ENCODE results near the gene TTC38. TPM values are rescaled to one million over a fixed set of nuclear protein-coding genes. Genes with fewer than 3 reads are reported as not detected.
A peak's percentile ranks its signal among the peaks of the same experiment; 100 is the strongest.

Gene TTC38
- total RNA-seq, 4 donors from 2014 or later = 30.4 to 58.3 (median 43.1) TPM

- Histone ChIP-seq H3K36me3 (peaks cover 0 to 9% of the 10 kb centered on the region in 2 donors), H3K4me1 (peaks cover 21 to 32% of the 10 kb centered on the region in 2 donors), H3K9me3 (no peaks in the 10 kb centered on the region), H3K27ac (peak overlapping the region; percentile 9 to 71 (median 66)), H3K27me3 (no peaks in the 10 kb centered on the region), H3K4me3 (no peak overlapping the region)
- in situ Hi-C loops (cut with MboI; ENCODE audit: low sequenced_read_pairs in 4 of 4) = no loop called here
- TF ChIP-seq, protein P1, sequence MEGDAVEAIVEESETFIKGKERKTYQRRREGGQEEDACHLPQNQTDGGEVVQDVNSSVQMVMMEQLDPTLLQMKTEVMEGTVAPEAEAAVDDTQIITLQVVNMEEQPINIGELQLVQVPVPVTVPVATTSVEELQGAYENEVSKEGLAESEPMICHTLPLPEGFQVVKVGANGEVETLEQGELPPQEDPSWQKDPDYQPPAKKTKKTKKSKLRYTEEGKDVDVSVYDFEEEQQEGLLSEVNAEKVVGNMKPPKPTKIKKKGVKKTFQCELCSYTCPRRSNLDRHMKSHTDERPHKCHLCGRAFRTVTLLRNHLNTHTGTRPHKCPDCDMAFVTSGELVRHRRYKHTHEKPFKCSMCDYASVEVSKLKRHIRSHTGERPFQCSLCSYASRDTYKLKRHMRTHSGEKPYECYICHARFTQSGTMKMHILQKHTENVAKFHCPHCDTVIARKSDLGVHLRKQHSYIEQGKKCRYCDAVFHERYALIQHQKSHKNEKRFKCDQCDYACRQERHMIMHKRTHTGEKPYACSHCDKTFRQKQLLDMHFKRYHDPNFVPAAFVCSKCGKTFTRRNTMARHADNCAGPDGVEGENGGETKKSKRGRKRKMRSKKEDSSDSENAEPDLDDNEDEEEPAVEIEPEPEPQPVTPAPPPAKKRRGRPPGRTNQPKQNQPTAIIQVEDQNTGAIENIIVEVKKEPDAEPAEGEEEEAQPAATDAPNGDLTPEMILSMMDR (IDR thresholded peaks at IDR 0.05 in 4 of 5, conservative IDR thresholded peaks at IDR 0.05 in 1 of 5) = no peak
- no peak for TF ChIP-seq POLR2A (IDR thresholded peaks at IDR 0.05)
- DNase-seq (peak; percentile 32 to 68), ATAC-seq (peak in 1 of 2 donors; percentile 44)
- intact Hi-C loops (cut with DNase I; ENCODE audit: low total_unique reads) = no loop called here
Measured at GRCh38 chr22:46245511-46245910, 22.3 kb upstream of the TTC38 start.

DNA sequence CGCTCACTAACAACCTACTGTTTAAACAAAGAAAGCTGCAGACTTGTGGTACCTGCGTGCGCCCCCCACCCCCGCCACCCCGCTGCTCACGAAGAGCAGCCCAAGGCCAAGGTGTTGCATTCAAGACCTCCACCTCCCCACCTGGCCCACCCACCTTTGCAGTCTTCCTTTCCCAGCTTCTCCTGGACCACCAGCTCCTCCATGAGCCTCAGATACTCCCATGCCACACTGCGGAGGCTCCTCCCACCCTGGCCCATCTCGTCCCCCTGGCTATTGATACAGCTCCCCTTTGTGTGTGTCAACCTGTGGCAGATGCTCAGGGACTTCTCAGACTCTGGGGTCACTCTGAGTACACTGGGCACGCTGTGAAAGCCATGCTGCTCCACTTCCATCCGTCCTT lies 21.6 kb upstream of the TTC38 start:
- H3K27ac ChIP-seq = peak overlapping the region in 2 of 4 donors; percentile 9 to 71
- no peak overlapping the region for H3K4me3 ChIP-seq
- in situ Hi-C loops (cut with MboI; ENCODE audit: low sequenced_read_pairs in 4 of 4) = no loop called here

GRCh38 chr22:46247443-46247975 lies 20.3 kb upstream of the TTC38 start:
- intact Hi-C loops (cut with DNase I; ENCODE audit: low total_unique reads) = no loop called here
- Histone ChIP-seq H3K27me3 (no peaks in the 10 kb centered on the region), H3K4me3 (no peak overlapping the region), H3K4me1 (peaks cover 19 to 30% of the 10 kb centered on the region in 2 donors), H3K27ac (no peak overlapping the region), H3K9me3 (no peaks in the 10 kb centered on the region), H3K36me3 (peaks cover 0 to 9% of the 10 kb centered on the region in 2 donors)
- in situ Hi-C loops (cut with MboI; ENCODE audit: low sequenced_read_pairs in 4 of 4) = no loop called here
- DNase-seq (no peak), ATAC-seq (no peak)
- TF ChIP-seq POLR2A (IDR thresholded peaks at IDR 0.05) = no peak
- TF ChIP-seq, protein P1 (IDR thresholded peaks at IDR 0.05 in 4 of 5, conservative IDR thresholded peaks at IDR 0.05 in 1 of 5) = no peak

More for the DNA sequence above, 21.6 kb upstream of the TTC38 start:
- intact Hi-C loops (cut with DNase I; ENCODE audit: low total_unique reads) = no loop called here
- DNase-seq (no peak), ATAC-seq (no peak)
- Histone ChIP-seq H3K27me3 (no peaks in the 10 kb centered on the region), H3K36me3 (peaks cover 0 to 9% of the 10 kb centered on the region in 2 donors), H3K9me3 (no peaks in the 10 kb centered on the region), H3K4me1 (peaks cover 17 to 31% of the 10 kb centered on the region in 2 donors)
- no peak for TF ChIP-seq POLR2A (IDR thresholded peaks at IDR 0.05)
- TF ChIP-seq, protein P1 (IDR thresholded peaks at IDR 0.05 in 4 of 5, conservative IDR thresholded peaks at IDR 0.05 in 1 of 5) = no peak

GRCh38 chr22:46250035-46250782 lies 17.6 kb upstream of the TTC38 start, which contains the start of gene CDPF1:
Gene CDPF1 (minus strand): TSS chr22:46250293. CDS start chr22:46248284, 2,009 bp downstream.
- Histone ChIP-seq H3K36me3 (no peaks in the 10 kb centered on the region), H3K27me3 (no peaks in the 10 kb centered on the region), H3K4me3 (peak within 1 kb of the TSS; percentile 85 to 96 (median 87)), H3K9me3 (no peaks in the 10 kb centered on the region), H3K4me1 (peaks cover 17 to 28% of the 10 kb centered on the region in 2 donors), H3K27ac (peak within 1 kb of the TSS; percentile 91 to 96 (median 94))
- ATAC-seq (peak; percentile 86 to 87), DNase-seq (peak; percentile 86)
- in situ Hi-C loops (cut with MboI; ENCODE audit: low sequenced_read_pairs in 4 of 4) (no loop called here), intact Hi-C loops (cut with DNase I; ENCODE audit: low total_unique reads) (loop anchor here (1.0 to 5.0 kb wide), 4 partner anchors 17 to 99 kb away; partner anchors contain the start of genes GTSE1 and PPARA)
- TF ChIP-seq, protein P1 (IDR thresholded peaks at IDR 0.05 in 4 of 5, conservative IDR thresholded peaks at IDR 0.05 in 1 of 5) = peak in 1 of 5 experiments; percentile 12
- peak; percentile 89 to 90 for TF ChIP-seq POLR2A (IDR thresholded peaks at IDR 0.05)

Measured in gastrocnemius medialis (tissue), 4 donors.